Ishikawa (cell line): ENCODE data around the gene KCNT1.

Experiments used
- CEBPB ChIP-seq: IDR thresholded peaks from 2 replicates; pipeline ENCODE4 v1.6.1; 2012
- CREB1 ChIP-seq: IDR thresholded peaks from 2 replicates; pipeline ENCODE4 v1.6.1; 2012; ENCODE audit warnings: low read depth
- EGR1 ChIP-seq: IDR thresholded peaks from 2 replicates; pipeline ENCODE4 v1.6.1; 2012
- EP300 ChIP-seq: IDR thresholded peaks from 2 replicates; pipeline ENCODE4 v1.6.1; 2012; ENCODE audit warnings: borderline replicate concordance
- FOXM1 ChIP-seq: IDR thresholded peaks from 2 replicates; pipeline ENCODE4 v1.6.1; 2012; ENCODE audit warnings: low read depth, borderline replicate concordance
- NFIC ChIP-seq: IDR thresholded peaks from 2 replicates; pipeline ENCODE4 v1.6.1; 2012
- RAD21 ChIP-seq: IDR thresholded peaks from 2 replicates; pipeline ENCODE4 v1.6.1; 2012; ENCODE audit warnings: low read depth
- TAF1 ChIP-seq: IDR thresholded peaks from 2 replicates; pipeline ENCODE4 v1.6.1; 2012; ENCODE audit warnings: low read depth, mild to moderate bottlenecking
- TCF12 ChIP-seq: IDR thresholded peaks from 2 replicates; pipeline ENCODE4 v1.6.1; 2012; ENCODE audit warnings: low read depth
- TEAD4 ChIP-seq: IDR thresholded peaks from 2 replicates; pipeline ENCODE4 v1.6.1; 2012
- YY1 ChIP-seq: IDR thresholded peaks from 2 replicates; pipeline ENCODE4 v1.6.1; 2012; ENCODE audit warnings: low read depth
- ZBTB7A ChIP-seq: IDR thresholded peaks from 2 replicates; pipeline ENCODE4 v1.6.1; 2012; ENCODE audit warnings: low read depth
- TF ChIP-seq, protein P1 (sequence below): IDR thresholded peaks from 2 replicates; pipeline ENCODE4 v1.6.1; 2012; ENCODE audit warnings: low read depth, mild to moderate bottlenecking
- TF ChIP-seq, protein P2 (sequence below): IDR thresholded peaks from 2 replicates; pipeline ENCODE4 v1.6.1; 2012
- TF ChIP-seq, protein P3 (sequence below): IDR thresholded peaks from 2 replicates; pipeline ENCODE4 v1.6.1; 2012

Gene KCNT1

DNA sequence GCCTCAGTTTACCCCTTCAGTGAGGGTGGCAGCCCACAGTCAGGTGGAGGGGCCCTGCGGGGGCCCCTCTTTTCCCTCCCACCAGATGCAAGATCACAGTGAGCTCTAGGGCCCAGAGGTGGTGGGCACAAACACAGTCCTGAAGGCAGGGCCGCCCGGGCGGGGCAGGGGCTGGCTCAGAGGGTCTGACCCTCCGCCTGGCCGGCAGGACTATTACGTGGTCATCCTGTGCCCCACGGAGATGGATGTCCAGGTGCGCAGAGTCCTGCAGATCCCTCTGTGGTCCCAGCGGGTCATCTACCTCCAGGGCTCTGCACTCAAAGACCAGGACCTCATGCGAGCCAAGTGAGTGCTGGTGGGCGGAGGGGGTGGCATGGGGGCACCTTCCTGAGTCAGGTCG, 63.4 kb downstream of the KCNT1 start:
- TF ChIP-seq NFIC: no peak
- TF ChIP-seq FOXM1: no peak
- TF ChIP-seq, protein P1, sequence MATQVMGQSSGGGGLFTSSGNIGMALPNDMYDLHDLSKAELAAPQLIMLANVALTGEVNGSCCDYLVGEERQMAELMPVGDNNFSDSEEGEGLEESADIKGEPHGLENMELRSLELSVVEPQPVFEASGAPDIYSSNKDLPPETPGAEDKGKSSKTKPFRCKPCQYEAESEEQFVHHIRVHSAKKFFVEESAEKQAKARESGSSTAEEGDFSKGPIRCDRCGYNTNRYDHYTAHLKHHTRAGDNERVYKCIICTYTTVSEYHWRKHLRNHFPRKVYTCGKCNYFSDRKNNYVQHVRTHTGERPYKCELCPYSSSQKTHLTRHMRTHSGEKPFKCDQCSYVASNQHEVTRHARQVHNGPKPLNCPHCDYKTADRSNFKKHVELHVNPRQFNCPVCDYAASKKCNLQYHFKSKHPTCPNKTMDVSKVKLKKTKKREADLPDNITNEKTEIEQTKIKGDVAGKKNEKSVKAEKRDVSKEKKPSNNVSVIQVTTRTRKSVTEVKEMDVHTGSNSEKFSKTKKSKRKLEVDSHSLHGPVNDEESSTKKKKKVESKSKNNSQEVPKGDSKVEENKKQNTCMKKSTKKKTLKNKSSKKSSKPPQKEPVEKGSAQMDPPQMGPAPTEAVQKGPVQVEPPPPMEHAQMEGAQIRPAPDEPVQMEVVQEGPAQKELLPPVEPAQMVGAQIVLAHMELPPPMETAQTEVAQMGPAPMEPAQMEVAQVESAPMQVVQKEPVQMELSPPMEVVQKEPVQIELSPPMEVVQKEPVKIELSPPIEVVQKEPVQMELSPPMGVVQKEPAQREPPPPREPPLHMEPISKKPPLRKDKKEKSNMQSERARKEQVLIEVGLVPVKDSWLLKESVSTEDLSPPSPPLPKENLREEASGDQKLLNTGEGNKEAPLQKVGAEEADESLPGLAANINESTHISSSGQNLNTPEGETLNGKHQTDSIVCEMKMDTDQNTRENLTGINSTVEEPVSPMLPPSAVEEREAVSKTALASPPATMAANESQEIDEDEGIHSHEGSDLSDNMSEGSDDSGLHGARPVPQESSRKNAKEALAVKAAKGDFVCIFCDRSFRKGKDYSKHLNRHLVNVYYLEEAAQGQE: no peak
- TF ChIP-seq CEBPB: no peak

DNA sequence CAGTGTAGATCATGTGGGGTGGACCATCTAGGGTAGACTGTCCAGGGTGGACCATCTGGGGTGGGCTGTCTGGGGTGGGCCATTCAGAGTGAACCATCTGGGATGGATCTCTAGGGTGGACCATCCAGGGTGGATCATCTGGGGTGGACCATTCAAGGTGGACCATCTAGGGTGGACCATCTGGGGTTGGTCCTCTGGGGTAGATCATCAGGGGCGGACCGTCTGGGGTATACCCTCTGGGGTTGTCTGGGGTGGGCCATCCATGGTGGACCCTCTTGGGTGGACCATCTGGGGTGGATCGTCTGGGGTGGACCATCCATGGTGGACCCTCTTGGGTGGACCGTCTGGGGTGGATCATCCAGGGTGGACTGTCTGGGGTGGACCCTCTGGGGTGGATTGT, 64.3 kb downstream of the KCNT1 start:
- TF ChIP-seq FOXM1: no peak
- TF ChIP-seq, protein P2, sequence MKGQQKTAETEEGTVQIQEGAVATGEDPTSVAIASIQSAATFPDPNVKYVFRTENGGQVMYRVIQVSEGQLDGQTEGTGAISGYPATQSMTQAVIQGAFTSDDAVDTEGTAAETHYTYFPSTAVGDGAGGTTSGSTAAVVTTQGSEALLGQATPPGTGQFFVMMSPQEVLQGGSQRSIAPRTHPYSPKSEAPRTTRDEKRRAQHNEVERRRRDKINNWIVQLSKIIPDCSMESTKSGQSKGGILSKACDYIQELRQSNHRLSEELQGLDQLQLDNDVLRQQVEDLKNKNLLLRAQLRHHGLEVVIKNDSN: no peak
- TF ChIP-seq NFIC: no peak
- no peak for TF ChIP-seq EP300
- TF ChIP-seq YY1: no peak
- no peak for TF ChIP-seq ZBTB7A
- TF ChIP-seq CEBPB: no peak
- no peak for TF ChIP-seq TCF12
- no peak for TF ChIP-seq TAF1
- TF ChIP-seq, protein P1: no peak
- TF ChIP-seq, protein P3, sequence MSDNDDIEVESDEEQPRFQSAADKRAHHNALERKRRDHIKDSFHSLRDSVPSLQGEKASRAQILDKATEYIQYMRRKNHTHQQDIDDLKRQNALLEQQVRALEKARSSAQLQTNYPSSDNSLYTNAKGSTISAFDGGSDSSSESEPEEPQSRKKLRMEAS: no peak

DNA sequence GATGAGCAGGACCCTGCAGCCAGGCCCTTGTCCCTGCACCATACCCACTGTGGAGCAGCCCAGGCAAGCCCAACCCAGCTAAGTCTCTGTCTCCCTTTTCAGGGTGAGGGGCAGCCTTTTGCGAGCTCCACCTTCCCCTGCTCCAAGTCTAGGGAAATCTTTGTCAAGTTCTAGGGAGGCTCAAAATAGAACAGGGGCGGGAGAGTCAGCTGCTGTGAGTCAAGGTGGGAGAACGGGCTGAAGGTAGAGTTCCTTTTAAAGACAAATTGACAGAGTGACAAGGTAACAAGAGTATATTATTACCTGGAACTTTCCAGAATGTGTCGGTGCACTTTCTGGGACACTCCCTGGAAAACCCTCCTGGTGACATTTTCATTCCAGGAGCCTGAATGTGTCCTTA, 64.7 kb downstream of the KCNT1 start:
- TF ChIP-seq TEAD4 (no peak), CREB1 (no peak), FOXM1 (no peak), YY1 (no peak), EGR1 (no peak), RAD21 (no peak), TAF1 (no peak)
- TF ChIP-seq, protein P1: no peak
- TF ChIP-seq, protein P2: no peak

DNA sequence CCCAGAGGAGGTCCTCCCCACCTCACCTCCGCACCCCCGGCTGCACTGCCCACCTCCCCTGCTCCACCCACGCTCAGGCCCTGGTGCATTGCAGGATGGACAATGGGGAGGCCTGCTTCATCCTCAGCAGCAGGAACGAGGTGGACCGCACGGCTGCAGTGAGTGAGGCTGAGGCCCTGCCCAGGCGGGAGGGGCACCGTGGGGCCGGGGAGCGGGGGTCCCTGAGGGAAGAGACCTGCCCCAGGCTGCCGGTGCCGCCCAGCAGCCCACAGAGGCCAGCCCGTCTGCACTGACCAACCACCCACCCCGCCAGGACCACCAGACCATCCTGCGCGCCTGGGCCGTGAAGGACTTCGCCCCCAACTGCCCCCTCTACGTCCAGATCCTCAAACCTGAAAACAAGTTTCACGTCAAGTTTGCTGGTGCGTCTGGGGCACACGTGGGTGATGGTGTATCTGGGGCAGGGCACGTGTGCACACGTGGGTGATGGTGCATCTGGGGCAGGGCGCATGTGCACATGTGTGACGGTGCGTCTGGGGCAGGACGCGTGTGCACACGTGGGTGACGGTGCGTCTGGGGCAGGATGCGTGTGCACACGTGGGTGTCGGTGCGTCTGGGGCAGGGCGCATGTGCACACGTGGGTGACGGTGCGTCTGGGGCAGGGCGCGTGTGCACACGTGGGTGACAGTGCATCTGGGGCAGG, 66.7 kb downstream of the KCNT1 start:
- TF ChIP-seq EP300: no peak
- TF ChIP-seq, protein P3: peak; percentile 53; the same call in 1 of the 2 replicates
- TF ChIP-seq, protein P2: no peak
